IMR-90 (cell line): Measurements from ENCODE around the gene DCUN1D1.

Experiments used
- BHLHE40 ChIP-seq: fragments of 150-350 bp; IDR thresholded peaks from 2 replicates; pipeline ENCODE4 v1.6.1; 2016; ENCODE audit warnings: mild to moderate bottlenecking, low read depth, low read length
- CHD1 ChIP-seq: IDR thresholded peaks from 2 replicates; pipeline ENCODE4 v1.6.1; 2012; ENCODE audit warnings: low read depth, low read length, improper control_type of control experiment
- MAZ ChIP-seq: IDR thresholded peaks from 2 replicates; pipeline ENCODE4 v1.6.1; 2012; ENCODE audit warnings: low read depth, mild to moderate bottlenecking, low read length, improper control_type of control experiment, moderate library complexity, borderline replicate concordance
- MXI1 ChIP-seq: IDR thresholded peaks from 2 replicates; pipeline ENCODE4 v1.6.1; 2012; ENCODE audit warnings: low read depth, mild to moderate bottlenecking, low read length, moderate library complexity, borderline replicate concordance
- POLR2A ChIP-seq: IDR thresholded peaks from 2 replicates; pipeline ENCODE4 v1.6.1; 2012; ENCODE audit warnings: mild to moderate bottlenecking, low read depth, low read length
- RAD21 ChIP-seq: IDR thresholded peaks from 2 replicates; pipeline ENCODE4 v1.6.1; 2012; ENCODE audit warnings: low read length, improper control_type of control experiment
- RCOR1 ChIP-seq: IDR thresholded peaks from 2 replicates; pipeline ENCODE4 v1.6.1; 2012; ENCODE audit warnings: mild to moderate bottlenecking, low read length, improper control_type of control experiment; ENCODE audit not compliant: insufficient replicate concordance
- RFX5 ChIP-seq: IDR thresholded peaks from 2 replicates; pipeline ENCODE4 v1.8.0; 2012; ENCODE audit warnings: low read depth, mild to moderate bottlenecking, low read length, moderate library complexity
- SMC3 ChIP-seq: fragments of 150-350 bp; IDR thresholded peaks from 2 replicates; pipeline ENCODE4 v1.6.1; 2016; ENCODE audit warnings: low read depth, mild to moderate bottlenecking, antibody characterized with exemption, low read length, moderate library complexity
- TF ChIP-seq, protein P1 (sequence below): conservative IDR thresholded peaks from 2 replicates; pipeline ENCODE4 v1.5.1; 2012; ENCODE audit warnings: mild to moderate bottlenecking, low read depth, low read length, improper control_type of control experiment
- TF ChIP-seq, protein P2 (sequence below): fragments of 150-350 bp; IDR thresholded peaks from 2 replicates; pipeline ENCODE4 v1.6.1; 2017; ENCODE audit warnings: mild to moderate bottlenecking, antibody characterized with exemption, low read length, low read depth

DNA sequence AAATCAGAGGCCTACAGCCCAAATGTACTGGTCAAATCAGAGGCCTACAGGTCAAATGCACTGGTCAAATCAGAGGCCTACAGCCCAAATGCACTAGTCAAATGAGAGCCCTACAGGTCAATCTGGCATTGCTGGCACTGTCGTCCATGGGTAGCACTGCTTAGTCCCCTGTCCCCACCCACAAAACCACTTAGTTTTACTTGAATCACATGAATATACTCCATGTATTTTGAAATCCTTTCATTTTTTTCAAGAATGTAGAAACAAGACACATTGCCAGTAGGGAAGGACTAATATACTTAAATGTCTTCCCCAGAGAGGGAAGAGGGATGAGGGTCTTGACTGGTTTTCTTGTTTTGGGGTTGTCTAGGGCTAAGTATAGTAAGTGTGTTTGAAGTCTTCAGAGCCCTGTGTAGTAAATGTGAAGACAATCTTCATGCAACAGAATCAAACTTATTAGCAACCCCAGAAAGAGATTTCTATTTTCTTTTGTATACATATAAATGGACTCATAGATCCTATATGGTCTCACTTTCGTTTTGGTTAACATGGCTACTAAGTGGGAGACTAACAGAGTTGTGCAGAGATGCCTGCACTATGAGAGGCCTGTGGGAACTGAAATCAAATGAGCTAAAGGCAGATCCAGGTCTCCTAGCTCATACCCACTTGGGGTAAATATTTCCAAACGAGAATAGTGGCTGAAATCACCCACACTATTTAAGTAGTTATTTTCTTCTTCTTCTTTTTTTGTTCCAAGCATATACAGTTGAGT, 38.3 kb upstream of the DCUN1D1 start:
- TF ChIP-seq SMC3 (no peak), RCOR1 (no peak), POLR2A (no peak), RFX5 (no peak), BHLHE40 (no peak), MAZ (no peak), MXI1 (no peak), RAD21 (no peak), CHD1 (no peak)
- TF ChIP-seq, protein P1, sequence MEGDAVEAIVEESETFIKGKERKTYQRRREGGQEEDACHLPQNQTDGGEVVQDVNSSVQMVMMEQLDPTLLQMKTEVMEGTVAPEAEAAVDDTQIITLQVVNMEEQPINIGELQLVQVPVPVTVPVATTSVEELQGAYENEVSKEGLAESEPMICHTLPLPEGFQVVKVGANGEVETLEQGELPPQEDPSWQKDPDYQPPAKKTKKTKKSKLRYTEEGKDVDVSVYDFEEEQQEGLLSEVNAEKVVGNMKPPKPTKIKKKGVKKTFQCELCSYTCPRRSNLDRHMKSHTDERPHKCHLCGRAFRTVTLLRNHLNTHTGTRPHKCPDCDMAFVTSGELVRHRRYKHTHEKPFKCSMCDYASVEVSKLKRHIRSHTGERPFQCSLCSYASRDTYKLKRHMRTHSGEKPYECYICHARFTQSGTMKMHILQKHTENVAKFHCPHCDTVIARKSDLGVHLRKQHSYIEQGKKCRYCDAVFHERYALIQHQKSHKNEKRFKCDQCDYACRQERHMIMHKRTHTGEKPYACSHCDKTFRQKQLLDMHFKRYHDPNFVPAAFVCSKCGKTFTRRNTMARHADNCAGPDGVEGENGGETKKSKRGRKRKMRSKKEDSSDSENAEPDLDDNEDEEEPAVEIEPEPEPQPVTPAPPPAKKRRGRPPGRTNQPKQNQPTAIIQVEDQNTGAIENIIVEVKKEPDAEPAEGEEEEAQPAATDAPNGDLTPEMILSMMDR: no peak
- TF ChIP-seq, protein P2, sequence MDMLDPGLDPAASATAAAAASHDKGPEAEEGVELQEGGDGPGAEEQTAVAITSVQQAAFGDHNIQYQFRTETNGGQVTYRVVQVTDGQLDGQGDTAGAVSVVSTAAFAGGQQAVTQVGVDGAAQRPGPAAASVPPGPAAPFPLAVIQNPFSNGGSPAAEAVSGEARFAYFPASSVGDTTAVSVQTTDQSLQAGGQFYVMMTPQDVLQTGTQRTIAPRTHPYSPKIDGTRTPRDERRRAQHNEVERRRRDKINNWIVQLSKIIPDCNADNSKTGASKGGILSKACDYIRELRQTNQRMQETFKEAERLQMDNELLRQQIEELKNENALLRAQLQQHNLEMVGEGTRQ: no peak
